H1 (cell line): Measurements from ENCODE around the gene ITPR1.

Experiments used
- BRCA1 ChIP-seq: IDR thresholded peaks from 2 replicates; pipeline ENCODE4 v1.6.1; 2012; ENCODE audit warnings: low read depth, low read length, improper control_type of control experiment
- CHD2 ChIP-seq: IDR thresholded peaks from 2 replicates; pipeline ENCODE4 v1.6.1; 2012; ENCODE audit warnings: low read length, improper control_type of control experiment
- CTBP2 ChIP-seq: IDR thresholded peaks from 2 replicates; pipeline ENCODE4 v1.7.0; 2011; ENCODE audit warnings: borderline replicate concordance, mild to moderate bottlenecking, moderate library complexity, mixed read lengths, low read length; ENCODE audit not compliant: insufficient read depth, insufficient read length
- EZH2 ChIP-seq: fragments of 200-600 bp; sonication (generic); IDR thresholded peaks from 2 replicates; pipeline ENCODE4 v1.7.1; 2012; ENCODE audit warnings: low read depth, mild to moderate bottlenecking, moderate library complexity, low read length, inconsistent platforms; ENCODE audit not compliant: severe bottlenecking
- JUND ChIP-seq: IDR thresholded peaks from 2 replicates; pipeline ENCODE4 v1.6.1; 2011; ENCODE audit warnings: mild to moderate bottlenecking, improper control_type of control experiment, low read length
- NRF1 ChIP-seq: IDR thresholded peaks from 2 replicates; pipeline ENCODE4 v1.6.1; 2011; ENCODE audit warnings: mild to moderate bottlenecking, low read depth, low read length, improper control_type of control experiment
- POLR2A ChIP-seq, 2 experiments: IDR thresholded peaks; 1 replicate in 1 of 2; 2 replicates in 1 of 2; pipeline ENCODE4 v1.6.1; 2011; ENCODE audit warnings: low read depth in 2 of 2, low read length in 2 of 2, mild to moderate bottlenecking in 2 of 2; ENCODE audit errors: control extremely low read depth in 1 of 2
- POLR2AphosphoS5 ChIP-seq: IDR thresholded peaks from 2 replicates; pipeline ENCODE4 v1.6.1; 2011; ENCODE audit warnings: low read depth, low read length
- RXRA ChIP-seq: IDR thresholded peaks from 2 replicates; pipeline ENCODE4 v1.6.1; 2011; ENCODE audit warnings: low read depth, mild to moderate bottlenecking, low read length, moderate library complexity; ENCODE audit not compliant: insufficient read depth
- SUZ12 ChIP-seq: fragments of 200-600 bp; sonication (generic); IDR thresholded peaks from 2 replicates; pipeline ENCODE4 v1.6.1; 2012; ENCODE audit warnings: mild to moderate bottlenecking, inconsistent platforms, low read length, moderate library complexity, mixed read lengths
- YY1 ChIP-seq: IDR thresholded peaks from 2 replicates; pipeline ENCODE4 v1.6.1; 2011; ENCODE audit warnings: low read depth, mild to moderate bottlenecking, low read length
- ZNF274 ChIP-seq: IDR thresholded peaks from 2 replicates; pipeline ENCODE4 v1.7.0; 2012; ENCODE audit warnings: low read length, borderline replicate concordance; ENCODE audit errors: extremely low read depth
- TF ChIP-seq, protein P1 (sequence below), 3 experiments: IDR thresholded peaks; 1 replicate in 2 of 3; 2 replicates in 1 of 3; pipeline versions ENCODE4 v1.5.1 to v1.6.1; 2011; ENCODE audit warnings: low read length in 3 of 3, mild to moderate bottlenecking in 3 of 3, inconsistent platforms in 2 of 3, low read depth in 1 of 3, moderate library complexity in 1 of 3; ENCODE audit not compliant: insufficient read depth in 1 of 3; ENCODE audit errors: control extremely low read depth in 1 of 3
- TF ChIP-seq, protein P2 (sequence below): IDR thresholded peaks from 2 replicates; pipeline ENCODE4 v1.6.1; 2011; ENCODE audit warnings: low read depth, mild to moderate bottlenecking, low read length; ENCODE audit not compliant: insufficient read depth

DNA sequence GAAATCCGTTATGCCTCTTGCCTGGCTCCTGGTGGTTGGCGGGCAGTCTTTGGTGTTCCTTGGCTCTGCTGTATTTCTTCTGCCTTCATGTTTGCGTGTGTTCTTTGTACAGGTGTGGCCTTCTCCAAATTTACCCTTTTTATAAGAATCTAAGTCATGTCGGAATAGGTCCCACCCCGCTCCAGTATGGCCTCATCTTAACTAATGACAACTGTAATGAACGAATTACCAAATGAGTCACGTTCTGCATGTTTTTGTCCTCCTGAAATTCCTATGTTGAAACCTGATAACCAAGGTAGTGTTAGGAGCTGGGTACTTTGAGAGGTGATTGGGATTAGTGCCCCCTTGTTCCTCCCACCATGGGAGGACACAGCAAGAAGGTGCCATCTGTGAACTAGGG lies 71.1 kb downstream of the ITPR1 start:
- TF ChIP-seq BRCA1: no peak
- TF ChIP-seq YY1: no peak
- TF ChIP-seq SUZ12: no peak
- TF ChIP-seq RXRA: no peak
- no peak for TF ChIP-seq ZNF274
- TF ChIP-seq POLR2A (IDR thresholded peaks at IDR 0.05; ENCODE audit: control extremely low read depth in 1 of 2, low read depth in 2 of 2, low read length in 2 of 2): no peak
- TF ChIP-seq, protein P1, sequence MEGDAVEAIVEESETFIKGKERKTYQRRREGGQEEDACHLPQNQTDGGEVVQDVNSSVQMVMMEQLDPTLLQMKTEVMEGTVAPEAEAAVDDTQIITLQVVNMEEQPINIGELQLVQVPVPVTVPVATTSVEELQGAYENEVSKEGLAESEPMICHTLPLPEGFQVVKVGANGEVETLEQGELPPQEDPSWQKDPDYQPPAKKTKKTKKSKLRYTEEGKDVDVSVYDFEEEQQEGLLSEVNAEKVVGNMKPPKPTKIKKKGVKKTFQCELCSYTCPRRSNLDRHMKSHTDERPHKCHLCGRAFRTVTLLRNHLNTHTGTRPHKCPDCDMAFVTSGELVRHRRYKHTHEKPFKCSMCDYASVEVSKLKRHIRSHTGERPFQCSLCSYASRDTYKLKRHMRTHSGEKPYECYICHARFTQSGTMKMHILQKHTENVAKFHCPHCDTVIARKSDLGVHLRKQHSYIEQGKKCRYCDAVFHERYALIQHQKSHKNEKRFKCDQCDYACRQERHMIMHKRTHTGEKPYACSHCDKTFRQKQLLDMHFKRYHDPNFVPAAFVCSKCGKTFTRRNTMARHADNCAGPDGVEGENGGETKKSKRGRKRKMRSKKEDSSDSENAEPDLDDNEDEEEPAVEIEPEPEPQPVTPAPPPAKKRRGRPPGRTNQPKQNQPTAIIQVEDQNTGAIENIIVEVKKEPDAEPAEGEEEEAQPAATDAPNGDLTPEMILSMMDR (IDR thresholded peaks at IDR 0.05; ENCODE audit: control extremely low read depth in 1 of 3, insufficient read depth in 1 of 3, low read depth in 1 of 3, low read length in 3 of 3): no peak
- TF ChIP-seq CTBP2: no peak
- no peak for TF ChIP-seq NRF1
- no peak for TF ChIP-seq EZH2
- no peak for TF ChIP-seq POLR2AphosphoS5
- TF ChIP-seq, protein P2, sequence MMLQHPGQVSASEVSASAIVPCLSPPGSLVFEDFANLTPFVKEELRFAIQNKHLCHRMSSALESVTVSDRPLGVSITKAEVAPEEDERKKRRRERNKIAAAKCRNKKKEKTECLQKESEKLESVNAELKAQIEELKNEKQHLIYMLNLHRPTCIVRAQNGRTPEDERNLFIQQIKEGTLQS: no peak
- no peak for TF ChIP-seq JUND
- TF ChIP-seq CHD2: no peak
